ENCODE data around the gene SIGLEC14.

DNA sequence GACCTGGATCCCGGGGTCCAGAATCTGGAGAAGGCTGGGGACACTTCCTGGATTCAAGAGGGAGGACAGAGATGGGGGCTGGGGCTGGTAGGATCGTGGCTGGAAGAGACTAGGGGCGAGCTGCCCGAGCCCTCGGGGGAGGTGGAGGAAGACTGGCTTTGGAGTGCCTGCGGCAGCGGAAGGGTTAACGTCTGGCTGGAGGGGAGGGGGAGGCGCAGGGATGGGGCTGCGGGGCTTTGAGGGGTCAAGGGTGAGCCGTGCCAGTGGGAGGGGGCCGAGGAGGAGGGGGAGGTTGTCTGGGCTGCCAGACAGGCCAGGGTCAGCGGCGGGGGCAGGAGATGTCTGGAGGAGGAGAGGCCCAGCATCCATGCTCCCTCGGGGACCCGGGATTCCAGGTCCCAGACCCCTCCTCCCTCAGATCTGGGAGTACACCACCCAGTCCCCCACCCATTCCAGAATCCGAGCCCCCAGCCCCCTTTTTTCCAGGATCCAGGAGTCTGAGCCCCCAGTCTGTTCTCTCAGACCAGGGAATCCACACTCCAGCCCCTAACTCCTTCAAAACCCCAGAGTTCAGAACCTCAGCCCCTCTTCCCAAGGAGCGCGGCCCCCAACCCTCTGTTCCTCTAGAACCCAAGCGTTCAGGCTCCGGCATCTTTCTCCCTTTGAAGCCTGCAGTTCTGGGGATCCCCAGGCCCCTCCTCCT, 43.3 kb upstream of the SIGLEC14 start:
- no peak for TF ChIP-seq POLR2A (IDR thresholded peaks at IDR 0.05)
- TF ChIP-seq, protein P1, sequence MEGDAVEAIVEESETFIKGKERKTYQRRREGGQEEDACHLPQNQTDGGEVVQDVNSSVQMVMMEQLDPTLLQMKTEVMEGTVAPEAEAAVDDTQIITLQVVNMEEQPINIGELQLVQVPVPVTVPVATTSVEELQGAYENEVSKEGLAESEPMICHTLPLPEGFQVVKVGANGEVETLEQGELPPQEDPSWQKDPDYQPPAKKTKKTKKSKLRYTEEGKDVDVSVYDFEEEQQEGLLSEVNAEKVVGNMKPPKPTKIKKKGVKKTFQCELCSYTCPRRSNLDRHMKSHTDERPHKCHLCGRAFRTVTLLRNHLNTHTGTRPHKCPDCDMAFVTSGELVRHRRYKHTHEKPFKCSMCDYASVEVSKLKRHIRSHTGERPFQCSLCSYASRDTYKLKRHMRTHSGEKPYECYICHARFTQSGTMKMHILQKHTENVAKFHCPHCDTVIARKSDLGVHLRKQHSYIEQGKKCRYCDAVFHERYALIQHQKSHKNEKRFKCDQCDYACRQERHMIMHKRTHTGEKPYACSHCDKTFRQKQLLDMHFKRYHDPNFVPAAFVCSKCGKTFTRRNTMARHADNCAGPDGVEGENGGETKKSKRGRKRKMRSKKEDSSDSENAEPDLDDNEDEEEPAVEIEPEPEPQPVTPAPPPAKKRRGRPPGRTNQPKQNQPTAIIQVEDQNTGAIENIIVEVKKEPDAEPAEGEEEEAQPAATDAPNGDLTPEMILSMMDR (IDR thresholded peaks at IDR 0.05) = no peak
